ENCODE results near the gene CTNNA2.

GRCh38 chr2:79947751-79948150 lies 434.9 kb downstream of the CTNNA2 start:
- TF ChIP-seq, protein P1, sequence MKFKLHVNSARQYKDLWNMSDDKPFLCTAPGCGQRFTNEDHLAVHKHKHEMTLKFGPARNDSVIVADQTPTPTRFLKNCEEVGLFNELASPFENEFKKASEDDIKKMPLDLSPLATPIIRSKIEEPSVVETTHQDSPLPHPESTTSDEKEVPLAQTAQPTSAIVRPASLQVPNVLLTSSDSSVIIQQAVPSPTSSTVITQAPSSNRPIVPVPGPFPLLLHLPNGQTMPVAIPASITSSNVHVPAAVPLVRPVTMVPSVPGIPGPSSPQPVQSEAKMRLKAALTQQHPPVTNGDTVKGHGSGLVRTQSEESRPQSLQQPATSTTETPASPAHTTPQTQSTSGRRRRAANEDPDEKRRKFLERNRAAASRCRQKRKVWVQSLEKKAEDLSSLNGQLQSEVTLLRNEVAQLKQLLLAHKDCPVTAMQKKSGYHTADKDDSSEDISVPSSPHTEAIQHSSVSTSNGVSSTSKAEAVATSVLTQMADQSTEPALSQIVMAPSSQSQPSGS (IDR thresholded peaks at IDR 0.05; ENCODE audit: low read length), result no peak
- TF ChIP-seq, protein P2, sequence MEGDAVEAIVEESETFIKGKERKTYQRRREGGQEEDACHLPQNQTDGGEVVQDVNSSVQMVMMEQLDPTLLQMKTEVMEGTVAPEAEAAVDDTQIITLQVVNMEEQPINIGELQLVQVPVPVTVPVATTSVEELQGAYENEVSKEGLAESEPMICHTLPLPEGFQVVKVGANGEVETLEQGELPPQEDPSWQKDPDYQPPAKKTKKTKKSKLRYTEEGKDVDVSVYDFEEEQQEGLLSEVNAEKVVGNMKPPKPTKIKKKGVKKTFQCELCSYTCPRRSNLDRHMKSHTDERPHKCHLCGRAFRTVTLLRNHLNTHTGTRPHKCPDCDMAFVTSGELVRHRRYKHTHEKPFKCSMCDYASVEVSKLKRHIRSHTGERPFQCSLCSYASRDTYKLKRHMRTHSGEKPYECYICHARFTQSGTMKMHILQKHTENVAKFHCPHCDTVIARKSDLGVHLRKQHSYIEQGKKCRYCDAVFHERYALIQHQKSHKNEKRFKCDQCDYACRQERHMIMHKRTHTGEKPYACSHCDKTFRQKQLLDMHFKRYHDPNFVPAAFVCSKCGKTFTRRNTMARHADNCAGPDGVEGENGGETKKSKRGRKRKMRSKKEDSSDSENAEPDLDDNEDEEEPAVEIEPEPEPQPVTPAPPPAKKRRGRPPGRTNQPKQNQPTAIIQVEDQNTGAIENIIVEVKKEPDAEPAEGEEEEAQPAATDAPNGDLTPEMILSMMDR (IDR thresholded peaks at IDR 0.05; ENCODE audit: control extremely low read depth in 1 of 3, insufficient read depth in 1 of 3, low read depth in 1 of 3, low read length in 3 of 3), result no peak
- TF ChIP-seq USF2 (IDR thresholded peaks at IDR 0.05; ENCODE audit: low read length), result no peak
- no peak for TF ChIP-seq SUZ12 (IDR thresholded peaks at IDR 0.05; ENCODE audit: low read length)
- TF ChIP-seq EGR1 (IDR thresholded peaks at IDR 0.05; ENCODE audit: borderline replicate concordance, low read depth, low read length), result no peak
- no peak for TF ChIP-seq CHD2 (IDR thresholded peaks at IDR 0.05; ENCODE audit: low read length)
- TF ChIP-seq GTF2F1 (IDR thresholded peaks at IDR 0.05; ENCODE audit: borderline replicate concordance, low read depth, low read length), result no peak
- no peak for TF ChIP-seq RAD21 (IDR thresholded peaks at IDR 0.05 in 1 of 2, conservative IDR thresholded peaks at IDR 0.05 in 1 of 2; ENCODE audit: low read depth in 2 of 2, low read length in 2 of 2)
- TF ChIP-seq GABPA (IDR thresholded peaks at IDR 0.05; ENCODE audit: borderline replicate concordance, insufficient read depth, low read length), result no peak
- no peak for TF ChIP-seq POLR2AphosphoS5 (IDR thresholded peaks at IDR 0.05; ENCODE audit: low read depth, low read length)
- TF ChIP-seq ZNF274 (IDR thresholded peaks at IDR 0.05; ENCODE audit: borderline replicate concordance, extremely low read depth, low read length), result no peak

Measured in H1 (cell line).